BJ (cell line): ENCODE data around the gene MYO5A. TPM values are rescaled to one million over a fixed set of nuclear protein-coding genes. Genes with fewer than 3 reads are reported as not detected.
"Not testable (repeated sequence)": the region's sequence is repeated elsewhere in the genome, so short reads cannot be mapped to it uniquely, and the experiment has no call there.

Experiments used
- CTCF ChIA-PET: fragments of 350-600 bp; formaldehyde crosslinking; extraction: SDS; loops from one replicate; lab custom pipeline; 2021; ENCODE audit warnings: antibody characterized with exemption, inconsistent platforms; lab: Yijun Ruan, JAX
- POLR2A ChIA-PET: fragments of 300-600 bp; sonication (Branson Sonifier 250); formaldehyde crosslinking; extraction: SDS; loops from one replicate; lab custom pipeline; 2021; ENCODE audit warnings: antibody characterized with exemption; lab: Charles Lee
- DNase-seq: peaks from one replicate; pipeline ENCODE4 v3.0.0-alpha.2; 2011; ENCODE audit warnings: low read depth
- H3K27me3 ChIP-seq: 2 replicates; pipeline ENCODE4 v1.6.0; 2011; ENCODE audit warnings: low read length; ENCODE audit not compliant: control insufficient read depth, insufficient read depth
- H3K36me3 ChIP-seq: 2 replicates; pipeline ENCODE4 v1.5.1; 2011; ENCODE audit warnings: low read length; ENCODE audit not compliant: control insufficient read depth, insufficient read depth
- H3K4me3 ChIP-seq: 2 replicates; pipeline ENCODE4 v1.5.1; 2011; ENCODE audit warnings: low read depth, mild to moderate bottlenecking, control low read depth, low read length
- CTCF ChIP-seq: IDR thresholded peaks from 2 replicates; pipeline ENCODE4 v1.5.1; 2011; ENCODE audit warnings: low read depth, mild to moderate bottlenecking, control low read depth, inconsistent platforms, low read length, moderate library complexity; ENCODE audit not compliant: insufficient read depth
- polyA plus RNA-seq: library from polyadenylated mRNA; depleted of rRNA; stranded (reverse); fragments of >200 nt; gene quantifications from 2 replicates; pipeline ENCODE4 v1.2.3, GENCODE V29; 2011

The MYO5A gene
- polyA plus RNA-seq, 1 experiment: 38.3 TPM

- CTCF ChIA-PET: interaction anchor here (0.9 kb wide), 1 partner anchor 13 kb away, joined by 3 read pairs; no protein-coding TSS in a partner anchor
- DNase-seq: no peak
- Histone ChIP-seq H3K27me3 (no peaks in the 10 kb centered on the region), H3K36me3 (no peaks in the 10 kb centered on the region), H3K4me3 (no peak overlapping the region)
- TF ChIP-seq CTCF: no peak
- POLR2A ChIA-PET: no interaction called here
Measured at GRCh38 chr15:52520421-52520820, 8.3 kb downstream of the MYO5A start.

- H3K4me3 ChIP-seq: no peak overlapping the region
- POLR2A ChIA-PET: no interaction called here
- no peak for DNase-seq
- H3K36me3 ChIP-seq: no peaks in the 10 kb centered on the region
- CTCF ChIA-PET: no interaction called here
- no peaks in the 10 kb centered on the region for H3K27me3 ChIP-seq
- no peak for TF ChIP-seq CTCF
Measured at GRCh38 chr15:52518487-52519371, 10.0 kb downstream of the MYO5A start.

GRCh38 chr15:52517014-52517413 lies 11.7 kb downstream of the MYO5A start:
- ChIA-PET CTCF (no interaction called here), POLR2A (no interaction called here)
- no peak overlapping the region for H3K4me3 ChIP-seq
- H3K36me3 ChIP-seq: no peaks in the 10 kb centered on the region
- no peak for TF ChIP-seq CTCF
- no peak for DNase-seq
- no peaks in the 10 kb centered on the region for H3K27me3 ChIP-seq

- Histone ChIP-seq H3K4me3 (no peak overlapping the region), H3K27me3 (no peaks in the 10 kb centered on the region), H3K36me3 (no peaks in the 10 kb centered on the region)
- ChIA-PET POLR2A (interaction anchor here (0.7 kb wide), 1 partner anchor 11 kb away, joined by 3 read pairs; no protein-coding TSS in a partner anchor), CTCF (no interaction called here)
- DNase-seq: no peak
- TF ChIP-seq CTCF: no peak
Measured at GRCh38 chr15:52515343-52515742, 13.3 kb downstream of the MYO5A start.

- Histone ChIP-seq H3K4me3 (no peak overlapping the region), H3K36me3 (no peaks in the 10 kb centered on the region), H3K27me3 (no peaks in the 10 kb centered on the region)
- no peak for TF ChIP-seq CTCF
- no peak for DNase-seq
- ChIA-PET POLR2A (interaction anchor here (0.7 kb wide), 1 partner anchor 12 kb away, joined by 3 read pairs; no protein-coding TSS in a partner anchor), CTCF (no interaction called here)
Measured at GRCh38 chr15:52514482-52514881, 14.2 kb downstream of the MYO5A start.

- CTCF ChIA-PET: interaction anchor here (0.7 kb wide), 1 partner anchor 421 kb away, joined by 3 read pairs; no protein-coding TSS in a partner anchor
- H3K4me3 ChIP-seq, DNase-seq, H3K36me3 ChIP-seq, H3K27me3 ChIP-seq: not testable (repeated sequence)
- POLR2A ChIA-PET: interaction anchor here (0.6 kb wide), 1 partner anchor 81 kb away, joined by 4 read pairs; no protein-coding TSS in a partner anchor
Measured at GRCh38 chr15:52512869-52513268, 15.8 kb downstream of the MYO5A start.
